Tibial artery (tissue), 4 donors: ENCODE data around the gene STAM2.

Experiments
- DNase-seq, 2 donors: peaks; one replicate each; pipeline ENCODE4 v3.0.0-alpha.2; 2019
- H3K27ac ChIP-seq, 2 donors: fragments of 200-600 bp; sonication (generic) in 1 of 2; 1 replicate in 1 of 2; 2 replicates in 1 of 2; pipeline ENCODE4 v1.5.1; 2018 to 2019; ENCODE audit warnings: mild to moderate bottlenecking in 1 of 2
- H3K27me3 ChIP-seq, 2 donors: fragments of 200-600 bp; sonication (generic) in 1 of 2; one replicate each; pipeline versions ENCODE4 v1.5.1 to v1.6.0; 2016 to 2019
- H3K36me3 ChIP-seq, 3 donors: fragments of 200-600 bp; sonication (generic) in 2 of 3; one replicate each; pipeline ENCODE4 v1.5.1; 2016 to 2019; ENCODE audit warnings: mild to moderate bottlenecking in 2 of 3
- H3K4me1 ChIP-seq, 4 donors: fragments of 200-600 bp; sonication (generic) in 2 of 4; 1 replicate in 3 of 4; 2 replicates in 1 of 4; pipeline ENCODE4 v1.5.1; 2016 to 2019
- H3K4me3 ChIP-seq, 2 donors: fragments of 200-600 bp; sonication (generic) in 1 of 2; 1 replicate in 1 of 2; 2 replicates in 1 of 2; pipeline ENCODE4 v1.5.1; 2018 to 2019; ENCODE audit warnings: mild to moderate bottlenecking in 2 of 2
- H3K9me3 ChIP-seq, 3 donors: fragments of 200-600 bp; sonication (generic) in 1 of 3; one replicate each; pipeline ENCODE4 v1.5.1; 2016 to 2019
- CTCF ChIP-seq, 2 experiments: fragments of 200-600 bp in 1 of 2; fragments of 450-650 bp in 1 of 2; IDR thresholded peaks; one replicate each; pipeline ENCODE4 v1.5.1; 2017 to 2019; ENCODE audit warnings: antibody characterized with exemption in 2 of 2, mild to moderate bottlenecking in 1 of 2, moderate library complexity in 1 of 2
- intact Hi-C: fragments of 100-400 bp; cut with DNase I; formaldehyde crosslinking; loops from one replicate; pipeline ENCODE4 v1.15.0; 2023; ENCODE audit warnings: low total_unique reads

STAM2 gene

GRCh38 chr2:152084076-152084475 lies 91.5 kb downstream of the STAM2 start:
- H3K4me1 ChIP-seq = no peaks in the 10 kb centered on the region
- intact Hi-C loops = no loop called here
- no peak overlapping the region for H3K4me3 ChIP-seq
- no peak for DNase-seq
- no peak overlapping the region for H3K27ac ChIP-seq
- no peaks in the 10 kb centered on the region for H3K36me3 ChIP-seq
- no peak for TF ChIP-seq CTCF (IDR thresholded peaks at IDR 0.05)
- no peaks in the 10 kb centered on the region for H3K9me3 ChIP-seq
- no peaks in the 10 kb centered on the region for H3K27me3 ChIP-seq

GRCh38 chr2:152083202-152083875 lies 92.2 kb downstream of the STAM2 start:
- H3K27me3 ChIP-seq = no peaks in the 10 kb centered on the region
- no peaks in the 10 kb centered on the region for H3K9me3 ChIP-seq
- peak overlapping the region in 1 of 2 donors; percentile 6 for H3K27ac ChIP-seq
- no peak for DNase-seq
- H3K4me1 ChIP-seq = no peaks in the 10 kb centered on the region
- TF ChIP-seq CTCF (IDR thresholded peaks at IDR 0.05) = no peak
- no peak overlapping the region for H3K4me3 ChIP-seq
- intact Hi-C loops = no loop called here
- no peaks in the 10 kb centered on the region for H3K36me3 ChIP-seq

GRCh38 chr2:152078662-152079061 lies 96.9 kb downstream of the STAM2 start:
- H3K4me3 ChIP-seq = no peak overlapping the region
- no peaks in the 10 kb centered on the region for H3K27me3 ChIP-seq
- no peak overlapping the region for H3K27ac ChIP-seq
- no peak for DNase-seq
- H3K4me1 ChIP-seq = peaks cover 0 to 4% (median 2%) of the 10 kb centered on the region in 4 donors
- H3K36me3 ChIP-seq = no peaks in the 10 kb centered on the region
- intact Hi-C loops = no loop called here
- no peaks in the 10 kb centered on the region for H3K9me3 ChIP-seq
- TF ChIP-seq CTCF (IDR thresholded peaks at IDR 0.05) = no peak

GRCh38 chr2:152078023-152078422 lies 97.5 kb downstream of the STAM2 start:
- DNase-seq = no peak
- Histone ChIP-seq H3K9me3 (no peaks in the 10 kb centered on the region), H3K27me3 (no peaks in the 10 kb centered on the region), H3K4me3 (no peak overlapping the region), H3K4me1 (peaks cover 0 to 4% (median 2%) of the 10 kb centered on the region in 4 donors), H3K36me3 (no peaks in the 10 kb centered on the region), H3K27ac (no peak overlapping the region)
- intact Hi-C loops = no loop called here
- no peak for TF ChIP-seq CTCF (IDR thresholded peaks at IDR 0.05)

- Histone ChIP-seq H3K4me1 (peaks cover 0 to 4% (median 2%) of the 10 kb centered on the region in 4 donors), H3K27ac (peak overlapping the region; percentile 20 to 32), H3K9me3 (no peaks in the 10 kb centered on the region), H3K36me3 (no peaks in the 10 kb centered on the region), H3K27me3 (no peaks in the 10 kb centered on the region), H3K4me3 (no peak overlapping the region)
- DNase-seq = peak in 1 of 2 donors; percentile 71
- no peak for TF ChIP-seq CTCF (IDR thresholded peaks at IDR 0.05)
- intact Hi-C loops = no loop called here
Measured at GRCh38 chr2:152075461-152076050, 100.0 kb downstream of the STAM2 start.
